Coronary artery (tissue), 2 donors: ENCODE measurements around the gene VBP1.

Source experiments
- DNase-seq: peaks from one replicate; pipeline ENCODE4 v3.0.0-alpha.2; 2017; ENCODE audit warnings: low spot score
- H3K27ac ChIP-seq, 2 donors: fragments of 200-600 bp; sonication (generic); one replicate each; pipeline ENCODE4 v1.5.1; 2016 to 2019
- H3K4me3 ChIP-seq: fragments of 200-600 bp; sonication (generic); 2 replicates; pipeline ENCODE4 v1.5.1; 2016; ENCODE audit warnings: mild to moderate bottlenecking, moderate library complexity
- TF ChIP-seq, protein P1 (sequence below): fragments of 200-600 bp; sonication (generic); IDR thresholded peaks from one replicate; pipeline ENCODE4 v1.5.1; 2019; ENCODE audit warnings: antibody characterized with exemption

VBP1 gene

DNA sequence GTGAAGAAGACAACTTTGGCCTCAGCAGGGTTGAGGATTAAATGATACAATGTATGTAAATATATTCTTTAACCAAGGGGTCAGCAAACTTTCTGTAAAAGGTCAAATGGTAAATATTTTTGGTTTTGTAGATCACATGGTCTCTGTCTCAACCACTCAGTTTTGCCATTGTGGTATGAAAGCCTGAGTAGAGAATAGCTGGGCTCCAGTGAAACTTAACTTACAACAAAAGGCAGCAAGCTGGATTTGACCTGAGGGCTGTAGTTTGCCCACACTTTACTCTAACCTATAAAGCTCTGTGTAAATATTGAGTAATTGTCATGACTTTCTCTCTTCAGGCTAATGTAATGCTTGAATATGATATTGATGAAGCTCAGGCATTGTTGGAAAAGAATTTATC lies 19.6 kb downstream of the VBP1 start:
- Histone ChIP-seq H3K27ac (no peak overlapping the region), H3K4me3 (no peak overlapping the region)
- TF ChIP-seq, protein P1, sequence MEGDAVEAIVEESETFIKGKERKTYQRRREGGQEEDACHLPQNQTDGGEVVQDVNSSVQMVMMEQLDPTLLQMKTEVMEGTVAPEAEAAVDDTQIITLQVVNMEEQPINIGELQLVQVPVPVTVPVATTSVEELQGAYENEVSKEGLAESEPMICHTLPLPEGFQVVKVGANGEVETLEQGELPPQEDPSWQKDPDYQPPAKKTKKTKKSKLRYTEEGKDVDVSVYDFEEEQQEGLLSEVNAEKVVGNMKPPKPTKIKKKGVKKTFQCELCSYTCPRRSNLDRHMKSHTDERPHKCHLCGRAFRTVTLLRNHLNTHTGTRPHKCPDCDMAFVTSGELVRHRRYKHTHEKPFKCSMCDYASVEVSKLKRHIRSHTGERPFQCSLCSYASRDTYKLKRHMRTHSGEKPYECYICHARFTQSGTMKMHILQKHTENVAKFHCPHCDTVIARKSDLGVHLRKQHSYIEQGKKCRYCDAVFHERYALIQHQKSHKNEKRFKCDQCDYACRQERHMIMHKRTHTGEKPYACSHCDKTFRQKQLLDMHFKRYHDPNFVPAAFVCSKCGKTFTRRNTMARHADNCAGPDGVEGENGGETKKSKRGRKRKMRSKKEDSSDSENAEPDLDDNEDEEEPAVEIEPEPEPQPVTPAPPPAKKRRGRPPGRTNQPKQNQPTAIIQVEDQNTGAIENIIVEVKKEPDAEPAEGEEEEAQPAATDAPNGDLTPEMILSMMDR, result no peak
- no peak for DNase-seq

DNA sequence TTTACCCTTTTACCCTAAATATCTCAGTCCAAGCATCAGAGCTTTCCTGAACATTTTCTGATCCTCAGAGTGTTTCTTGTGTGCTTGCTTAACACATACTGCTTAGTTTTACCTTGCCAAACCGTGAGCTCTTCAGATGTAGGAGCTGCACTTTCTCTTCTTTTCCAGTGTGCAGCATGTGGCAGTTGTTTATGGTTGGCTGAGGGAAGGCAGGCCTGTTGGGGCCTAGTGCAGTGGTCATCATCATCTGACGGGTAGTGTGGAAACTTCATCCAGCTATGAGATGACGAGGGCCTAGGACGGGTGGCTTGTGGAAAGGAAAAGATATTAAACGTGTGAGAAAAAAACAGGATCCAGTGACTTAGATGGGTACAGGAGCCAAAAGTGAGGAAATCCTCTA lies 21.5 kb downstream of the VBP1 start:
- TF ChIP-seq, protein P1, result no peak
- DNase-seq, result no peak
- Histone ChIP-seq H3K27ac (no peak overlapping the region), H3K4me3 (no peak overlapping the region)

DNA sequence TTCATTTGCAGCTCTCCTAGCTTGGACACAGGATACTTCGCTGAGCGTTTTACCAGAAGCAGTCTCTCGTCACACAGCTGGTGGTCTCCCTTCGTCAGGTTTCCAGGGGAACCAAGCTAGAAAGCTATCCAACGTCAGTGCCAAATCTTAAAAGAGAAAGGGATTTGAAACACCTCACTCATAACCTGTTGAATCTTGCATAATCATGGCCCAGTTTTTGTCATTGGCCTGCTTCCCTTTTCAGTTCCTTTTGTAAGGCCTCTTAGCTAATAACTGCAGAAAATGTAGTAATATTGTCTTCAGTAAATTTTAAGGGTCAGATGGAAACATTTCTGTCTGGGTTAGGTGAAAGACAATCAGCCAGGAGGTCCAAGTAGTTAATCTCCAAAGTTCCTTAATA lies 26.0 kb downstream of the VBP1 start:
- TF ChIP-seq, protein P1, result no peak
- no peak overlapping the region for H3K27ac ChIP-seq
- no peak for DNase-seq
- H3K4me3 ChIP-seq, result no peak overlapping the region

DNA sequence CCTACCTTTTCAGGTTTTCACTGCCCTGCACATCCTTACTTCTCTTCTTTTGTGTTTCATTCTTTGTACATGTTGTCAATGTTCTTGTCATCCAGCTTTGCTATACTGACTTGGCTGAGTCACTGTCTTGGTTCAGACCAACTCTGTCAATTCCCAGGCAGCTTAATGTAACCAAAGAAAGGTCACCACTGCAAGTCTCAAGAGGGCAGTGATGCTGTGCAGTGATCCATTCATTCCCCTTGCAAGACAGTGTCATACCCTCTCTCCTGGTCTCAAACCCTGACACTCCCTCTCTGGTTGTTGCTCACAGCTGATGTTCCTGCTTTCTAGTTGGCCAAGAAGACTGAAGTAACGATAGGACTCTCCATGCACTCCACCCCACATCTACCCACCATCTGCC lies 30.5 kb downstream of the VBP1 start:
- TF ChIP-seq, protein P1, result no peak
- Histone ChIP-seq H3K4me3 (no peak overlapping the region), H3K27ac (no peak overlapping the region)
- no peak for DNase-seq

DNA sequence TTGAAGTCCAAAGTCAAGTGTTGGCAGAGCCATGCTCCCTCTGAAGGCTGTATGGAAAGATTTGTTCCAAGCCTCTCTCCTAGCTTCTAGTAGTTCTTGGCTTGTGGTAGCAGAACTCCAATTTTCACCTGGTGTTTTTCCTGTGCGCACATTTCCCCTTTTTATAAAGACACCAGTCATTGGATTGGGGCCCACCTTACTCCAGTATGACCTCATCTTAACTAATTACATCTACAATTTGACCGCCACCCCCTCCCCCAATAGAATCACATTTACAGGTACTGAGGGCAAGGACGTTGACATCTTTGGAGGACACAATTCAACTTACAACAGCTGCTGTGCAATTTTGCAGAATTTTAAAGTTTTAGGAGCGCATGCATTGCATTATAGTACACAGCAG lies 31.2 kb downstream of the VBP1 start:
- no peak for DNase-seq
- no peak overlapping the region for H3K27ac ChIP-seq
- TF ChIP-seq, protein P1, result no peak
- no peak overlapping the region for H3K4me3 ChIP-seq

DNA sequence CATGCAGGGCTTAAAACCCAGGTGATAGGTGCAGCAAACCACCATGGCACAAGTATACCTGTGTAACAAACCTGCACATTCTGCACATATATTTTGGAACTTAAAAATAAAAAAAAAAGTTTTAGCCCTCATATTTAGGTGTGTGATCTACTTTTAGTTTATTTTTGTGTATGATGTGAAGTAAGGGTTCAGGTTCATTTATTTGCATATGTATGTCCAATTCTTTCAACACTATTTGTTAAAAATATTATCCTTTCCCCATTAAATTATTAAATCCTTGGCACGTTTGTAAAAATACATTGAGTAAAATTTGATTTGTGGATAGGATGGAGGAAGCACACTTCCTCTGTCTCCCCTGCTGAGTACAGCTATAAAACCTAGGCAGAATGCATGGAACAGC lies 35.1 kb downstream of the VBP1 start:
- Histone ChIP-seq H3K4me3 (no peak overlapping the region), H3K27ac (no peak overlapping the region)
- DNase-seq, result no peak
- TF ChIP-seq, protein P1, result no peak

DNA sequence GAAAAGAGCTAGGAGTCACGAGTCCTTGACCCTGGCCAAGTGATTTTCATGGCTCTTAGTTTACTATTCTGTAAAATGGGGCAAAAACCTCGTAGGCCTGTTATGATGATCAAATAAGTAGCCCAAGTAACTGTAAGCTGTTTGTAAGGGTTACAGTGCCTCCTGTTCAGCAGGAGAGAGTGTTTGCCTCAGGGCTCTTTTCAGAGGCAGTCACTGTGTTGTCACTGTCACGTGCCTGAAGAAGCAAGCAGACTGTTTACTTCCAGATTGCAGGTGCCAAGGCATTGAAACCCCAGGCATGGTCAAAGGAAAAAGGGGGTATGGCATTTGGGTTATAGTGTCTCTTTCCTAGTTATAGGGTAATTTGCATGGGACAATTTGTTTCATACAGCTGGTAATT lies 43.5 kb downstream of the VBP1 start:
- no peak overlapping the region for H3K27ac ChIP-seq
- no peak overlapping the region for H3K4me3 ChIP-seq
- DNase-seq, result no peak
- TF ChIP-seq, protein P1, result no peak
